GM19438 (cell line): Measurements from ENCODE around the gene NELFB.
A peak's percentile ranks its signal among the peaks of the same experiment; 100 is the strongest.

Experiments used
- ATAC-seq: cut with Tn5 transposase; IDR thresholded peaks from one replicate; pipeline ENCODE4 v1.9.1; 2021; ENCODE audit warnings: low read depth; ENCODE audit not compliant: unreplicated experiment

The NELFB gene

GRCh38 chr9:137266162-137266527 is 11.0 kb downstream of the NELFB start:
- ATAC-seq: no peak

GRCh38 chr9:137266585-137267453 is 11.7 kb downstream of the NELFB start:
- ATAC-seq: no peak

DNA sequence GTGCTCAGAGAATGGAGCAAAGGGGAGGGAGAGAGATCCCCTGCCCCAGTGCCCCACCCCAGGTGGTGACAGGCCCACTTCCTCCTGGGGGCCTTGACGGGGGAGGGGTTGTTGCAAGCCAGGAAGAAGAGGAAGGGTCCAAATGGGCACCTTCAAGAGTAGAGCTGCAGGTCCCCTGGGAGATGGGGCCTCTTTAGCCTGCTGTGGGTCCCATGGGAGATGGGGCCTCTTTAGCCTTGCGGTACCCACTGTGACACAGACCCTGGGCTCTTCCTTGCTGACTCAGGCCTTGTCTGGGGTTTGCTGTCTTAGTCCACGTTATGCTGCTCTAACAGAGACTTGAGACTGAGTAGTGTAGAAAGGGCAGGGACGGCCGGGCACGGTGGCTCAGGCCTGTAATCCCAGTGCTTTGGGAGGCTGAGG is 12.8 kb downstream of the NELFB start:
- peak; percentile 53 for ATAC-seq

GRCh38 chr9:137268538-137269201 is 13.5 kb downstream of the NELFB start:
- ATAC-seq: no peak

GRCh38 chr9:137269231-137269772 is 14.2 kb downstream of the NELFB start:
- no peak for ATAC-seq

GRCh38 chr9:137270929-137271695 is 16.0 kb downstream of the NELFB start:
- ATAC-seq: no peak

GRCh38 chr9:137271696-137272076 is 16.6 kb downstream of the NELFB start:
- no peak for ATAC-seq

GRCh38 chr9:137272241-137273094 is 17.3 kb downstream of the NELFB start:
- no peak for ATAC-seq

DNA sequence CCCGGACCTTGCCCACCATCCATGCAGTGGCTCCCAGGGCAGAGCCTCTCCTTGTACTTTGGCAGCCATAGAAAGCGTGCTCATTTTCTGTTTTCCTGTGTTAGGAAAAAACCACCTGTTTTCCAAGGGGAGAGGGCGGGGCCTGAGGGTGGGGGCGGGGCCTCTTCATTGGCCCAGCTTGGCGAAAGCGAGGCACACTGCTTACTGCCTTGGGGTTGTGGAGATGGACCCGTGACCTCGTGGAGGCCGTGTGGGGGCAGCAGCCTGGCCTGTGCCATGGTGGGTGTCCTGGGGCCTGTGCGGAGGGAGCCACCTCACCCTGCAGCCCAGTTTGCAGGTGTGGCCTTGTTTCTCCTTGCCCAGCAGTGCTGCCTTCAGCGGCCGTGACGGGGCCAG is 18.0 kb downstream of the NELFB start:
- ATAC-seq: no peak

DNA sequence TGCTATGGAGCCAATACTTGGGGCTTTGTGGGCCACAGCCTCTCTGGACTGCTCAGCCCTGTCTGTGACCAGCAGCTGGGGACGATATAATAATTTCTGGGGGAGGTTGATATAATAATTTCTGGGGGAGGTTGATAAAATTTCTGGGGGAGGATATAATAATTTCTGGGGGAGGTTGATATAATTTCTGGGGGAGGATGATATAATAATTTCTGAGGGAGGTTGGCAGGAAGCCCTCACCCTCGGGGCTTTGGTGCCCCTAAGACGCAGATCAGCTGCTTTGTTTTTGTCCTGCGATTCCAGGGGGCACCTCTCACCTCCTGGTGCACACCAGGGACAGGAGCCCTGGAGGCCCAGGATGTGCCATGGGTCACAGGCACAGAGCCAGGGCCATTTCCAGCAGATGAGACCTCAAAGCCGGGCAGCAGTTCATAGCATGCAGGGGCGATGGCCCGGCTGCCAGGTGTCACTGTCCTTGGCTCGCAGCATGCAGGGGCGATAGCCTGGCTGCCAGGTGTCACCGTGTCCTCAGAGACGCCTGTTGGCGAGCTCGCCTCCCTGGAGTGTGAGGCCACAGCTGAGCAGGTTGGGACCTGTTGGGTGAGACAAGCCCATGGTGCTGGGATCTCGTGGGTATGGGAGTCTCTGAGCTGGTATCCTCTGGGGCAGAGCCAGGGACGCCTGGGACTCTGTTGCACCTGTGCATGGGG is 18.6 kb downstream of the NELFB start:
- no peak for ATAC-seq

DNA sequence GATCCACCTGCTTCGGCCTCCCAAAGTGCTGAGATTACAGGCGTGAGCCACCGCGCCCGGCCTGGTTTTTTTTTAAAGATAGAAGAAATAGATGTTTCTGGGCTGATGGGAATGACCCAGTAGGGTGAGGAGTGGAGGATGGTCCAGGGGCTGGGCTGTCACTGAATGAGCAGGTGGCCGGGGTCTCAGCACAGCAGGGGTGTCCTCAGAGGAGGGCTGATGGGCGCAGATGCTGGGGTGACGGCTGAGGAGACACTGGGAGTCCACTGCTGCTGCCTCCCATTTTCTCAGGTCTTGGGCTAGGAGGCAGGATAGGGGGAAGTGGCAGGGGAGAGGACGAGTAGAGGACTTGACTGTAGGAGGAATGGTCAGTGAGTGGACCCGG is 20.1 kb downstream of the NELFB start:
- ATAC-seq: no peak

DNA sequence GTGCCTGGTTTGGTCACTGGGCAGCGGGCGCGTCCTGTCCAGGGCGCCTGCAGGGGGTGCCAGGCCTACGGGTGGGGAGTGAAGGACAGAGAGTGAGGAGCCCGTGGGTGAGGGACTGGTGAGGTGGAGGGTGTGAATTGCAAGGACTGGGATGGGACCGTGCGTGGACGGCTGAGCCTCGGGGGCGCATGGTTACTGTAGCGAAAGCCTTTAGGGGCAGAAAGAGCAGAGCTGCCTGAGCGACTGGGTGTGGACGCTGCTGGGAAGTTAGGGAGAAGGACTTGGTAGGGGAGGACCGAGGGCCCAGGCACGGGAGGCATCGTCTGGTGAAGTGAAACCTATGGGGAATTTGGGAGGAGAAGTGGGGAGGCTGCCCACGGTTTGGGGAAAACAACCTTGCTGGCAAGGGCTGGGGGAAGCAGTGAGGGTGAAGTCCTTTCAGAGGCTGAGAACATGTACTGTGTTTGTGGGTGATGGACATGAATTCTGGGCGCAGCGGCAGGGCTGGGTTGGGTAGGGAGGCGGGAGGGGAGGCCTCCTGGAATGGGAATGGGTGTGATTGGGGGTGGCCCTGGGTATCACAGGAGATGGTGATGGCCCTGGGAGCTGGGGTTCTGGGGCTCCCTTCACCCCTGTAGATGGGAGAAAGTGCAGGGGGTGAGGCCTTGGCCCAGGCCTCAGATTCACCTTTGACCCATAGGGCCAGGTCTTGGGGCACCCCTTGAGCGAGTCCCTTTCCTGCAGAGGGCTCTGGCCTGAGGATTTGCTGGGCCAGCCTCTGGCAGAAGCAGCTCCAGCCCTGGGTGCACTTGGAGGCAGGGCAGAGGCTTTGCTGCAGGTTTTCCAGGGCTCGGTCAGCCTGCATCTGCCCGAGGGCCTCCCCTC is 20.7 kb downstream of the NELFB start:
- no peak for ATAC-seq

DNA sequence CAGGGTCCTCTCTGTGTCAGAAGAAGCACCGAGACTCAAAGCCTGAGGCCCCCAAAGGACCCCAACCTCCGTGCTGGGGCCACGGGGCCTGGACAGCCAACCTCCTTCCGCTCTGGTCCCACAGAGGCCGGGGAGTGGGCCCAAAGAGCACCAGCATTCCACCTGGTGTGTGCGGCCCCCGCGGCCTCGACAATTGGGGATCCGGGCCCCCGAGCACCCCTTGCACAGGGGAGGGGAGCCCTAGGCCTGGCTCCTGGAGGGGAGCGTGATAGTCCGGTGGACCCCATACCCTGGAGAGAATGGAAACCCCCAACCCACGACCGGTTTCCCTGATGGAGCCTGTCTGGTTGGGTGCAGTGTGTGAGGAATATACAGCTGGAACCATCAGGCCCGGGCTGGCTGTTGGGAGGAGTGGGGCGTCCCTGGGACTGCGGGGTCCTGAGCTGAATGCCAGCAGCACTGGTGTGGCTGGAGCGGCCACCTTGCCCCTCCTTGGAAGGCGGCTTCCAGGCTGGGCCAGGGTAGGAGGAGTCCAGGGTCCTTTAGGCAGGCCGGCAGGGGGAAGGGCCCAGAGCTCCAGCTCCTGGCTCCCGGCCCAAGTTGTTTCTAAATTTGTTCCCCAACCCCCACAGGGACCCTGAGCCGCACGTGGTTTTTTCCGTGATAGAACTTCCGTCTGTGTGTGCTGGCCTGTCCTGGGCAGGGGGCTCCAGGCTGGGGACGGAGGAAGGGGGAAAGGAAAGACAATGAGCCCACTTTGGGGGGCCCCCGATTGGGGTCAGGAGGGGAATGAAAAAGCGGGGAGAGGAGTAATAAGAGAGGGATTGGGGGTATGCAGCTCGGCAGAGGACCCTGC is 21.6 kb downstream of the NELFB start:
- ATAC-seq: no peak

- peak; percentile 65 for ATAC-seq
Observed at GRCh38 chr9:137277329-137278041, 22.4 kb downstream of the NELFB start, which contains the start of gene TOR4A. TOR4A (plus strand) TSS chr9:137277726; CDS start chr9:137278690, 964 bp downstream.

DNA sequence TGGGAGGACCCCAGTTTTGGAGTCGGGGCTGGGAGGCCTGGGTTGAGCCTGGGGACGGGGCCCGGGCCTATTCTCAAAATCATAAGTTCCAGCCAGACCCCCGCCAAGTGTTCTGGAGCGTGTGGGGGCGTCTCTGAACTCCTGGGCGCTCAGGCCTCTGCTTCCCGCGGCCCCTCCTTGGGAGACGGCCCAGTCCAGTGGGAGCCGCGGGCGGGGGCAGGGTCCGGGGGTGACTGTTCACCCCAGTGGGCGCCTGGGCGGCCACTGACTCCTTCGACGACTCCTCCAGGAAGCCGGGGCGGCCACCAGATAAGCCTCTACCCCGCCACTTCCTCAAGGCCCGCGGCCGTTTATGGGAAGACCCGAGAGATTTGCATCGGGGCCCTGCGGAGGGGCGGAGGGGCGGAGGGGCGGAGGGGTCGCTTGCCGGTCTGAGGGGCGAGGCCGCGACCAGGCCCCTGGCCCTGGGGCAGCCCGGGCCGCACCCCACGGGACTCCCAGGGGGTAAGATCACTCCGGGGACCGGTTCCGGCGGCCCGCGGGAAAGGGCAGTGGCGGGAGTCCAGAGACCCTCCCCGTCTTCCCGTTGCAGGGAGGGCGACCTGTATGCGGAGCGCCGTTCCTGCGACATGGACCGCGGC is 23.1 kb downstream of the NELFB start:
- ATAC-seq: peak; percentile 5
